CD4-positive, alpha-beta T cell treated with Interleukin-15 for 1 hour (primary cell): Measurements from ENCODE around the gene RAPGEF2.
"Not testable (repeated sequence)": the region's sequence is repeated elsewhere in the genome, so short reads cannot be mapped to it uniquely, and the experiment has no call there.

Source experiments
- DNase-seq: peaks from one replicate; pipeline ENCODE4 v3.0.0-alpha.2; 2020

Gene RAPGEF2

DNA sequence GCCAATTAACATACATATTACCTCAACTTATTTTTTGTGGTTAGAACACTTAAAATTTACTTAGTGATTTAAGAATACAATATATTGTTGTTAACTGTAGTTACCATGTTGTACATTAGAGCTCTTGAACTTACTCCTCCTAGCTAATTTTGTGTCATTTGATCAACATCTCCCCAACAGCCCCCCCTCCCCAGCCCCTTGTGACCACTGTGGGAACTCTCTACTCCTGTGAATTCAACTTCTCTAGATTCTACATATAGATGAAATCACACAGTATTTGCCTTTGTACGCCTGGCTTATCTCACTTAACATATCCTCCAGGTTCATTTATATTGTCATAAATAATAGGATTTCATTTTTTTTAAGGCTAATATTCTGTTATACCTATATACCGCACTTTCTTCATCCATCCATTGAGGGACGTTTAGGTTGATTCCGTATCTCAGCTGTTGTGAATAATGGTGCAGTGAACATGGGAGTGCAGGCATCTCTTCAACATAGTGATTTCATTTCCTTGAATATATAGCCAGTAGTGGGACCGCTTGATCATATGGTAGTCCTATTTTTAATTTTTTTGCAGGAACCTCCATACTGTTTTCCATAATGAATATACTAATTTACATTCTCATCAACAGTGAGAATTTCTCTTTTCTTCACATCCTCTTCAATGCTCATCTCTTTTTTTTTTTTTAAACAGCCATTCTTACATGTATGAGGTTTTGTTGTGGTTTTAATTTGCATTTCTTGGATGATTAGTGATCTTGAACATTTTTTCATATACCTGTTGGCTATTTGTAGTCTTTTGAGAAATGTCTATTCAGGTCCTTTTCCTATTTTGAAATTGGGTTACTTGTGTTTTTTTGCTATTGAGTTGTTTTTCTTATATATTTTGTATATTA, 66.8 kb downstream of the RAPGEF2 start:
- DNase-seq: no peak

DNA sequence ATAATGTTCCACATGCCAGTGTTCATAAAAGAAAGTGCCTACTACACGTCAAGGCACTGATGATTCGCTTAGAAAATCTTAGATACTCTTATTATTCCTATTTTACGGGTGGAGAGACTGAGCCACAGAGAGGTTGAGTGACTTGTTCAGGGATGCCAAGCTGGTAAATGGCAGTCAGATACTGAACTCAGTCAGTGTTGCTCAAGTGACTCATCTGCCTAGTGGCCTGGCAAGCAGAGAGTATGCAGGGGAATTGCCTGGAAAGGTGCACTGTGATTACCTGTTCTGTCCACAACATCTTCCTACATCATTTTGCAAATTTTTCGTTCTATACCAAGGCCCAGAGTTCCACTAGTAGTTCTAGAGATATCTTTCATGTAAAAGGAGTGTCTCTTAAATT, 68.4 kb downstream of the RAPGEF2 start:
- DNase-seq: no peak

DNA sequence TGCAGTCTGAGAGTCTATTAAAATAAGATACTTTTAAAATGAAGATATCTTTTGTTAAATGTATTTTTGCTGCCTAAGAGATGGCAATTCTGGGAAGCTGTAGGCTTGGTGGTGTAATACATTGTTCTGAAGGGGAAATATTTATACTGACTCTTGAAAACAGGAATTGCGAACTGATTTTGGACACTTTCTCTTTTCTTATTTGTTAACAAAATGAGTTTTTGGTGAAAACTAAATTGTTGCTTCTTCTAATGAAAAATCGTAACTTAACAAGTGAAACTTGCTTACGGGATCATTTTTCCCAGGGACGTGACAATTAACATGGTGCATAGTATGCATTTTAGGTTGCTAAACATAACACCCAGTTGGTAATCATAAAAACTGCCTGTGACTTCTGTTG, 71.0 kb downstream of the RAPGEF2 start:
- no peak for DNase-seq

DNA sequence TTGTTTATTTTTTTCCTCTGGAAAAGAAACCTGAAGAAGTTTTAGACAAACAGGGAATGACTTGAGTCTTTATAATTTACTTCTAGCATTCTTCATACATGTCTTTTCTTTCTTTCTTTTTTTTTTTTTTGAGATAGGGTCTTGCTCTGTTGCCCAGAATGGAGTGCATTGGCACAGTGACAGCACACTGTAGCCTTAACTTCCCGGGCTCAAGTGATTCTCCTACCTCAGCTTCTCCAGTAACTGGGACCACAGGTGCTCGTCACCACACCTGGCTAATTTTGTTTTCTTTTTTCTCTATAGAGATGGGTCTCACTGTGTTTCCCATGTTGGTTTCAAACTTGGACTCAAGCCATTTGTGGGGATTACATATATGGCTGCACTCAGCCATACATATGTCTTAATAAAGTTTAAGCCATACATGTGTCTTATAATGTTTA, 71.8 kb downstream of the RAPGEF2 start:
- DNase-seq: no peak

DNA sequence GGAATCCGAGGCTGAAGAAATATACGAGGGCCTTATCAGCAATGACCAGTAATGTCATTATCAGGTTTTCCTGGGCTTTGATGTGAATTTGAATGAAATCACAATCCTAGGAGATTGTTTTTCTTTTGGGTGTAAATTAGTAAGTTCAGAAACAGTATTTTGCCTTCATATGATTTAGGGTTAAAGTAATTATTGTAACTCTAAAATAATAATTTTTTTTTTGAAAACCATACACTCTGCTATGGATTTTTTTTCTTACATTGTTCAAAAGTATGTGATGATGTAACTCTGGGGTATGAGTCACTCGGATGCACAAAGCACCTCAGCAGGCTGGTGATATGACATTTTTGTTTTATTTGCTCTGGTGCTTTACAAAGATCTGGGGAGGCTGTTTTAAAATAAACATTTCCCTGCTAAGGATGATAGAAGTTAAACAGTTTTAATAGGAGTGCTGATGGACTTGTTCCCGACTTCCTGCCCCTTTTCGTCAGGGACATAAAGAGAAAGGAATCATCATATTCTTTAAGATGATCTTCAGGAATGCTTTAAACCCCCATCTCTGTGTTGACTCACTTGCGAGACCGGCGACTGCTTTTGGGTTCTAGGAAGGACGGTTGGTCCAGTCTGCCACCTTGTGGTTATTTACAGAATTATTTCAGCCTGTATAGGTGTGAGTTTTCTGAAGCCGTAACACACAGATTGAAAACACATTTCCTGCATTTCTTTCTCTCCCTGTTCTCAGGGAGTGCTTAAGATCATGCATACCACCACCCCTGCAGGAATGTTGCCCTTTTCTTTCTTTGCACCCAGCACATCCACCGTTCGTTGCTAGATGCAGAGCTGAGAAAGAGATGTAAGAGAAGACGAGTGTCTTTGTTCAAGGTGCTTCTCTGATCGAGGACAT, 72.5 kb downstream of the RAPGEF2 start:
- peak; percentile 55 for DNase-seq

DNA sequence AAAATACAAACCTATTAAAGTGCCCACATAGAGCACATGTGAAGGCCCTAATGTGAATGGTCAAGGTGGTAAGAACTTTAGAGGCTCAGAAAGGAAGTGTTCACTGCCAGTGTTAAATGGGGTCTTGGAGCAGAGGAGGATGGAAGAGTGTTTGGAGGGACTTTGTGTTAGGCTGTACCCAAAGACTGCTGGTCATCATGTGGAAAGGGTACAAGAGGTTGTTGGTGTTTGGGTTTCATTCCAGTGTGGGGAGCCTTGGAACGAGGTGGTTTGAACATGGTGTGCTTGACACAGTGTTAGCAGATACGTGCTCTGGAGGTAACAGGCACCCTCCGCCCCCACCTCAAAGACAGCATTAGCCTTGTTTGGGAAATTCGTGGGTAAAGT, 73.1 kb downstream of the RAPGEF2 start:
- no peak for DNase-seq

DNA sequence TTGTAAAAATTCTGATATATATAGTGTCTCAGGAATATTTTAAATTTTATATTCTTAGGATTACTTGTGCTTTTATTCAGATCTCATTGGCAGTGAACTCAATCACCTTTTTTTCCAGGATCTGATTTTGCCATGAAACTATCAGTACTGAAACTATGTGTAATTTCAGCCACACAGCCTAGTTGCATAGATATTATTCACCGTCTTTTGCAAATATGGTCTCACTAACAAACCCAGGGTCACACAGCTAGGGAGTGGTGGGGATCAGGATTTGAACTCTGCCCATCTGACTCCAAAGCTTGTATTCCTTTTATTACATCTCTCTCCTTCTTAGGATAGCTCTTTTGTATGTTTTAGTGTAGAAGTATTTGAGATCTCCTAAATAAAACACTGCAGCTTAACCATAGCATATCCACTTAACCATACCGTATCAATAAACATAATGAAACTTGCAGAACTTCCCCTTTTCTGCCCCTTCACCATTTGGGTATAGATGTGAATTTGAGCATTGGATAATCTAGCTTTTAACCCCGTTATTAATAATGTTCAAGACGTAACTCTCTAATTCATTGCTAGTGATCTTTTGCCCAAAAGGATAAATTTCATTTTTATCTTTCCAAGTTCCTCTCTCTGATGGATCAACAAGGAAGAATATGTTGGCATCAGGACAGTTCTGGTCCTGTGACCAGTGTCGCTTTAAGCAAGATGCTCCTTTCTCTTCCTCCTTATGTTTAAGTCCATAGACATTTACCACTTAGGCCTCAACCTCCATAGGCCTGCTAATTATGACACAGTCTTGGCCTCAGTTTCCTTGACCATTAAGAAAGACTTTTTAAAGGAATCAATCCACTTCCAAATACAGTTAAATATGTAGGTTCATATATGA, 74.6 kb downstream of the RAPGEF2 start:
- DNase-seq: no peak

DNA sequence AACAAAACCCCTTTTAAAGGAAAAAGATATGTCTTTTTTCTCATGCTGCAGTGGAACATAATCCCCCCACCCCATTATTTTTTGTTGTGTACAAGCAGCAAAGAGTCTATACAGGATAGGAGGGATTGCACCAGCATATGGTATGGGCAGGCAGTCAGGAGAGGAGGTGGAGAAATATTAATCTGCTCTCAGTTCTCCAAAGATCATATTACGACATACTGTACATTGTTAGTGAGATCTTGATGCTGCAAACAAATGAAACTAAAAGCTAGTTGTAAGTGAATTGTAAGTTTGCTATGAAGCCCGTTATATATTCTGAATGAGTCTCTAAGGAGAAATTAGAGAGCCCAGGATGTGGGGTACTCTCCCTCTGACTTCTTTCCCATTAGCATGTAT, 75.3 kb downstream of the RAPGEF2 start:
- DNase-seq: no peak

GRCh38 chr4:159178979-159179969, 76.4 kb downstream of the RAPGEF2 start:
- DNase-seq: no peak

DNA sequence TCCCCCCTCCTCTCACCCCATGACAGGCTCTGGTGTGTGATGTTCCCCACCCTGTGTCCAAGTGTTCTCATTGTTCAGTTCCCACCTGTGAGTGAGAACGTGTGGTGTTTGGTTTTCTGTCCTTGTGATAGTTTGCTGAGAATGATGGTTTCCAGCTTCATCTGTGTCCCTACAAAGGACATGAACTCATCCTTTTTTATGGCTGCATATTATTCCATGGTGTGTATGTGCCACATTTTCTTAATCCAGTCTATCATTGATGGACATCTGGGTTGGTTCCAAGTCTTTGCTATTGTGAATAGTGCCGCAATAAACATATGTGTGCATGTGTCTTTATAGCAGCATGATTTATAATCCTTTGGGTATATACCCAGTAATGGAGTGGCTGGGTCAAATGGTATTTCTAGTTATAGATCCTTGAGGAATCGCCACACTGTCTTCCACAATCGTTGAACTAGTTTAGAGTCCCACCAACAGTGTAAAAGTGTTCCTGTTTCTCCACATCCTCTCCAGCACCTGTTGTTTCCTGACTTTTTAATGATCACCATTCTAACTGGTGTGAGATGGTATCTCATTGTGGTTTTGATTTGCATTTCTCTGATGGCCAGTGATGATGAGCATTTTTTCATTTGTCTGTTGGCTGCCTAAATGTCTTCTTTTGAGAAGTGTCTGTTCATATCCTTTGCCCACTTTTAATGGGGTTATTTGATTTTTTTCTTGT, 81.2 kb downstream of the RAPGEF2 start:
- DNase-seq: not testable (repeated sequence)

DNA sequence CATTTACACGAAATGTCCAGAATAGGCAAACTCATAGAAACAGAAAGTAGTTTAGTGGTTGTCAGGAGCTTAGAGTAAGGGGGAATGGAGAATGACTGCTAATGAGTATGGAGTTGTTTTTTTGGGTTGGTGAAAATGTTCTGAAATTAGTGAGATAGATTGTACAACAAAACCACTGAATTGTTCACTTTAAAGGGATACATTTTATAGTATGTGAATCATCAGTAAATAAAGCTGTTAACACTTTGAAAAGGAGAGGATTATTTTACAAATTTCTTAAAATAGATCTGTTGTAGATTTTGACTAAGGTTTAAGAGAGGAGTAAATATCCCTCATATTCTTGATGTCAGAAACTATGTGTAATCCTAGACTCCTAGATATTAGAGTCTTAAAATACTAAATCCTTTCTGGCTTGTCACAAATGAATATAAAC, 82.7 kb downstream of the RAPGEF2 start:
- no peak for DNase-seq

DNA sequence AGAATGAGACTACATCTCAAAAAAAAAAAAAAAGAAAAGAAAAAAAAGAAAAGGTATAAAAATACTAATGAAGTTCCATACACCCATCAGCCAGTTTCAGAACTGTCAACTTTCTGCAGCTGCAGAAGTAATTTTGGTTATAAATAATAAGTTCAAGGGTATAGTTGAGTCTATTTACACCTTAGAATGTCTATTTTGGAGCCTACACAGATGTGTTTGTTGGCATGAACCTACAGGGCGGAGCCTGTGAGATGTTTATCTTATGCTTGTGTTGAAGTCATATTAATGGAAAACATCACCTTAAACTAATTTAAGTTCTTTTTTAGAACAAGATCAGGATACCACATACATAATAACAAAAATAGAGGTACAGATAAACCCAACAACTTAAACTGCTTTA, 85.8 kb downstream of the RAPGEF2 start:
- no peak for DNase-seq

GRCh38 chr4:159190651-159191050, 87.8 kb downstream of the RAPGEF2 start:
- no peak for DNase-seq

DNA sequence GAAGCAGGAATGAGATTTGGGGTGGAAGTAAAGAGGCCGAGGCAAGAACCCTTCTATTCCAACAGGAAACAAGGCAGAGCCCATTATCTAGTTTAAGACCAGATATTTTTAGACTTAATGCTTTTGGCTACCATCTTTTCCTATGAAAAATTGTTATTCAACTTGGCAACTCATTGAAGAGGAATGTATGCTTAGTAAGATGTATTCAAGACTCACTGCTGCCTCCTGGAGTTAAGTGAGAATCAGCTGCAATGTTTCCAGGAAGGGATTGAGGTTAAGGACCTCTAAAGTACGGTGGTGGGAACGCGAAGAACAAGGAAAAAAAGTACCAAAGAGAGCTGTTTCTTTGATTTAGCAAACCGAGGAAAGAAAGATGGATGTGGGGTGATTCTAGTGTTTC, 89.1 kb downstream of the RAPGEF2 start:
- DNase-seq: no peak

DNA sequence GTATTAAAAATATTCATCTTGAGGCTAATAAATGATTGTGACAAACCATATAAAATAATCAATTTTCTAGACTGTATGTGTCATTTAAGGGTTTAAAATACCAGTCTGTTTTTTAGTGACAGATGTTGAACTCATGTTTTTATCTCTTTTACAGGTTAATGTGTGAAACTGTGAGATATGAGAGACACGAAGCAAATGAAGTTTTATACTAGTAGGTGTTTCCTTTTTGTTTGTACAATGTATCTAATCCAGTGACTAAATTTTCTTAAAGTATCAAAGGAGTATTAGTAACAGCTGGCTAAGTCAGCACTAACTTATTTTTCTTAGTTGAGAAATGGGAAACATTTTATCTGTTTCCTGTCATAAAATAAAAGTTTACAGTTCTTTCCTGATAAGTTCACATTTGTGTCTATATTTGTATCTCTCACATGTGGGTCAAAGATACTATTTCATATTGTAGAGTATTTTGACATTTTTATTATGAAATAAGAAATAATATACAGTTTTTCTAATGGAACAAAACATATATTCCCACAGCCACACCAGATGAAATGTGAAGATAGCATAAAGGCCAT, 90.3 kb downstream of the RAPGEF2 start:
- no peak for DNase-seq

GRCh38 chr4:159195361-159195769, 92.5 kb downstream of the RAPGEF2 start:
- DNase-seq: no peak

DNA sequence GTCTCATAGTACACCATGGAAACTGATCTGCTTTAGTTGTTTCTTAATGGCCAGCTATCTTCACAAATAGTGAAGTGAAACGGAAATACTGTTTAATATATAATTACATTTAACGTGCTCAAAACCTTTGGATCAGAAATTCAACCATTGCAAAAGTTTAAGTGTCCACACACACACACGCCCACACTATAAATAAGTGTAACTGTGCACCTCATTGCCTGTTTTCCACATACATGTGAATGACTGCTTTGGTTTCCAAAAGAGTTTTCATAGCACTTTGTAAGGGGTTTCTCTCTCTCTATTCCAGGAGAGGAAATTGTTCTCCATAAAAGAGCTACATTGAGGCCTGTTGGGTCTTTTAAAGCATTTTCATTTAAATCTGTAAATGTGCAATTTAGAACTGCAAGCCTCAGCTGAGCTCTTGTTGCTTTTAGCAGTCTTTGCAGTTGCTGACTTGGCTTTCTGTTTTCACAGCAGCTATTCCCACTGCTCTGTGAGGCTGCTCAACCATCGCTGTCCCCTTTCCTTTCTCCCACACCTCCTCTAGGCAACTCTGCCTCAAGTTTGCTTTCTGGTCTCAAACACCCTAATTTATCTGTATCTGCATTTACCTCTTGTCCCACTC, 94.5 kb downstream of the RAPGEF2 start:
- no peak for DNase-seq

GRCh38 chr4:159197885-159198269, 95.0 kb downstream of the RAPGEF2 start:
- no peak for DNase-seq

GRCh38 chr4:159199826-159200225, 96.9 kb downstream of the RAPGEF2 start:
- no peak for DNase-seq

GRCh38 chr4:159201168-159201567, 98.3 kb downstream of the RAPGEF2 start:
- DNase-seq: no peak
